B cell (primary cell): ENCODE data around the gene MAP2K6. TPM values are rescaled to one million over a fixed set of nuclear protein-coding genes. Genes with fewer than 3 reads are reported as not detected.

Experiments
- ATAC-seq: fragments of 200-7000 bp; cut with Tn5 transposase; one replicate; pipeline ENCODE4 v1.10.0; 2021; ENCODE audit warnings: low read depth, mild to moderate bottlenecking, moderate number of reproducible peaks, moderate library complexity
- CTCF ChIA-PET: fragments of 350-600 bp; sonication (Branson Sonifier 250); formaldehyde crosslinking; loops from one replicate; lab custom pipeline; 2021; ENCODE audit warnings: antibody characterized with exemption, inconsistent platforms; lab: Charles Lee
- POLR2A ChIA-PET: fragments of 350-600 bp; sonication (Branson Sonifier 250); formaldehyde crosslinking; loops from one replicate; lab custom pipeline; 2021; ENCODE audit warnings: antibody characterized with exemption; lab: Charles Lee
- DNase-seq: peaks from one replicate; pipeline ENCODE4 v3.0.0; 2013
- H2AFZ ChIP-seq: 2 replicates; pipeline ENCODE4 v1.6.1; 2012; ENCODE audit warnings: mild to moderate bottlenecking, low read depth, low read length; ENCODE audit not compliant: insufficient read depth, poor library complexity, severe bottlenecking
- H3K27ac ChIP-seq, 2 donors: 1 replicate in 1 of 2; 2 replicates in 1 of 2; pipeline ENCODE4 v1.5.1; 2012 to 2013; ENCODE audit warnings: low read length in 2 of 2, mild to moderate bottlenecking in 2 of 2, moderate library complexity in 1 of 2
- H3K27me3 ChIP-seq, 4 experiments: fragments of 200-600 bp in 1 of 4; sonication (generic) in 1 of 4; replicated peaks in 1 of 4; 1 replicate in 2 of 4; 2 replicates in 2 of 4; pipeline versions ENCODE4 v1.6.1 to v1.7.0; 2013 to 2016; ENCODE audit warnings: low read length in 3 of 4, mild to moderate bottlenecking in 2 of 4, mixed read lengths in 1 of 4, moderate library complexity in 1 of 4; ENCODE audit not compliant: insufficient read depth in 4 of 4, control insufficient read depth in 3 of 4; ENCODE audit errors: control extremely low read depth in 1 of 4
- H3K36me3 ChIP-seq, 2 experiments: replicated peaks in 1 of 2; 1 replicate in 1 of 2; 2 replicates in 1 of 2; pipeline versions ENCODE4 v1.6.1 to v1.7.1; 2013; ENCODE audit warnings: low read length in 1 of 2; ENCODE audit not compliant: insufficient read depth in 2 of 2, control insufficient read depth in 1 of 2; ENCODE audit errors: control extremely low read depth in 1 of 2, extremely low read depth in 1 of 2
- H3K4me1 ChIP-seq, 2 donors: fragments of 200-600 bp in 1 of 2; sonication (generic) in 1 of 2; 1 replicate in 1 of 2; 2 replicates in 1 of 2; pipeline versions ENCODE4 v1.5.1 to v1.6.1; 2013 to 2017; ENCODE audit warnings: low read length in 2 of 2; ENCODE audit not compliant: control insufficient read depth in 2 of 2, insufficient read depth in 2 of 2
- H3K4me2 ChIP-seq: replicated peaks from 2 replicates; pipeline ENCODE3; 2012; ENCODE audit warnings: mild to moderate bottlenecking, low read depth, low read length; ENCODE audit not compliant: poor library complexity, severe bottlenecking
- H3K4me3 ChIP-seq, 5 experiments: fragments of 200-600 bp in 1 of 5; sonication (generic) in 1 of 5; 1 replicate in 3 of 5; 2 replicates in 2 of 5; pipeline versions ENCODE4 v1.5.1 to v1.7.0; 2011 to 2016; ENCODE audit warnings: low read length in 4 of 5, mild to moderate bottlenecking in 4 of 5, low read depth in 2 of 5, control low read depth in 1 of 5, moderate library complexity in 1 of 5; ENCODE audit not compliant: insufficient read depth in 1 of 5; ENCODE audit errors: control extremely low read depth in 1 of 5, extremely low read depth in 1 of 5
- H3K79me2 ChIP-seq: fragments of 200-600 bp; sonication (generic); one replicate; pipeline ENCODE4 v1.6.0; 2016; ENCODE audit warnings: low read length; ENCODE audit not compliant: control insufficient read depth, insufficient read depth
- H3K9ac ChIP-seq: fragments of 200-600 bp; sonication (generic); 2 replicates; pipeline ENCODE4 v1.6.1; 2017; ENCODE audit warnings: mild to moderate bottlenecking, low read length, moderate library complexity
- H3K9me3 ChIP-seq, 3 donors: one replicate each; pipeline versions ENCODE4 v1.6.1 to v1.7.1; 2013; ENCODE audit warnings: low read length in 2 of 3; ENCODE audit not compliant: control insufficient read depth in 2 of 3, insufficient read depth in 1 of 3; ENCODE audit errors: control extremely low read depth in 1 of 3
- H4K20me1 ChIP-seq: 2 replicates; pipeline ENCODE4 v1.6.0; 2012; ENCODE audit warnings: mild to moderate bottlenecking, low read length; ENCODE audit not compliant: insufficient read depth, control insufficient read depth, poor library complexity, severe bottlenecking
- H3K27ac Mint-ChIP-seq: one replicate; pipeline ENCODE4 v1.8.0; 2021; ENCODE audit warnings: mixed read lengths
- H3K27me3 Mint-ChIP-seq: one replicate; pipeline ENCODE4 v1.8.0; 2021; ENCODE audit warnings: mixed read lengths
- H3K4me1 Mint-ChIP-seq: one replicate; pipeline ENCODE4 v1.8.0; 2021; ENCODE audit warnings: mixed read lengths
- H3K4me3 Mint-ChIP-seq: one replicate; pipeline ENCODE4 v1.8.0; 2021; ENCODE audit warnings: mixed read lengths
- H3K9me3 Mint-ChIP-seq: one replicate; pipeline ENCODE4 v1.8.0; 2022; ENCODE audit warnings: mixed read lengths; ENCODE audit not compliant: insufficient read depth
- CTCF ChIP-seq: fragments of 200-600 bp; IDR thresholded peaks from one replicate; pipeline ENCODE4 v1.8.0; 2022; ENCODE audit warnings: antibody characterized with exemption, mild to moderate bottlenecking
- EZH2 ChIP-seq: IDR thresholded peaks from 2 replicates; pipeline ENCODE4 v1.6.1; 2012; ENCODE audit warnings: borderline replicate concordance, low read depth, mild to moderate bottlenecking, moderate library complexity, low read length; ENCODE audit not compliant: insufficient read depth, poor library complexity, severe bottlenecking
- WGBS: methylation state at CpG from one replicate; pipeline ENCODE4 v1.1.5; 2013; ENCODE audit warnings: missing lambda C conversion rate; ENCODE audit not compliant: insufficient coverage; 5-methylcytosine and 5-hydroxymethylcytosine counted together
- intact Hi-C: fragments of 100-400 bp; cut with micrococcal nuclease; formaldehyde crosslinking; loops from one replicate; pipeline ENCODE4 v1.10.0; 2022
- polyA plus RNA-seq: library from polyadenylated mRNA; depleted of rRNA; stranded (reverse); fragments of >200 nt; gene quantifications from 2 replicates; pipeline ENCODE4 v1.2.3, GENCODE V29; 2012
- total RNA-seq, 2 donors: library from RNA; stranded (reverse); fragments of 120-200 nt in 1 of 2; gene quantifications; 1 replicate in 1 of 2; 2 replicates in 1 of 2; pipeline versions ENCODE4 v1.2.3 to v1.2.4, GENCODE V29; 2013 to 2022

The MAP2K6 gene
- total and polyA plus RNA-seq, 2 donors (not counting 1 experiment from before 2014, with no cell fraction given), result 2.4 to 7.7 TPM

GRCh38 chr17:69574257-69575197 lies 160.0 kb downstream of the MAP2K6 start:
- ATAC-seq (no peak), DNase-seq (no peak)
- Histone ChIP-seq H3K79me2 (no peaks in the 10 kb centered on the region), H3K9me3 (no peaks in the 10 kb centered on the region), H3K4me3 (no peak overlapping the region), H4K20me1 (no peaks in the 10 kb centered on the region), H3K4me2 (no peak overlapping the region), H3K4me1 (peaks cover 7 to 9% of the 10 kb centered on the region in 2 donors), H3K36me3 (no peaks in the 10 kb centered on the region), H3K27ac (no peak overlapping the region), H3K27me3 (no peaks in the 10 kb centered on the region), H3K9ac (no peak overlapping the region), H2AFZ (no peak overlapping the region)
- TF ChIP-seq CTCF, result no peak
- TF ChIP-seq EZH2, result no peak
- Mint-ChIP-seq H3K9me3 (no peaks in the 10 kb centered on the region), H3K27me3 (no peaks in the 10 kb centered on the region), H3K4me3 (no peak overlapping the region), H3K27ac (no peak overlapping the region), H3K4me1 (peaks cover 28% of the 10 kb centered on the region)
- intact Hi-C loops, result no loop called here
- ChIA-PET CTCF (interaction anchor here (1.2 to 2.5 kb wide), 2 partner anchors 8 to 312 kb away, joined by 3 to 13 read pairs; no protein-coding TSS in a partner anchor), POLR2A (no interaction called here)
- WGBS, result 93% methylated on average over 3 of the region's 10 CpGs

- H3K27me3 Mint-ChIP-seq, result peaks cover 6% of the 10 kb centered on the region
- H3K27me3 ChIP-seq, result no peaks in the 10 kb centered on the region
- ChIA-PET CTCF (interaction anchor here (1.2 to 2.6 kb wide), 4 partner anchors 9 to 311 kb away, joined by 3 to 13 read pairs (median 8); no protein-coding TSS in a partner anchor), POLR2A (no interaction called here)
- peak overlapping the region; percentile 2 for H3K4me3 Mint-ChIP-seq
- no peak overlapping the region for H3K4me2 ChIP-seq
- no peak overlapping the region for H3K4me3 ChIP-seq
- H4K20me1 ChIP-seq, result no peaks in the 10 kb centered on the region
- H3K79me2 ChIP-seq, result no peaks in the 10 kb centered on the region
- H2AFZ ChIP-seq, result no peak overlapping the region
- no peak overlapping the region for H3K27ac Mint-ChIP-seq
- H3K9me3 Mint-ChIP-seq, result no peaks in the 10 kb centered on the region
- H3K27ac ChIP-seq, result no peak overlapping the region
- TF ChIP-seq EZH2 (no peak), CTCF (no peak)
- peaks cover 6 to 10% of the 10 kb centered on the region in 2 donors for H3K4me1 ChIP-seq
- H3K9me3 ChIP-seq, result no peaks in the 10 kb centered on the region
- H3K4me1 Mint-ChIP-seq, result peaks cover 35% of the 10 kb centered on the region
- 0% methylated on average over 1 of the region's 2 CpGs for WGBS
- H3K9ac ChIP-seq, result no peak overlapping the region
- ATAC-seq (no peak), DNase-seq (no peak)
- H3K36me3 ChIP-seq, result no peaks in the 10 kb centered on the region
- intact Hi-C loops, result no loop called here
Measured at GRCh38 chr17:69575346-69575761, 160.9 kb downstream of the MAP2K6 start.
